ENCODE measurements around the gene PGAP2.

GRCh38 chr11:3796346-3796745 is 12.0 kb upstream of the PGAP2 start:
- no peak for TF ChIP-seq CTCF (IDR thresholded peaks at IDR 0.05)
- no peak for TF ChIP-seq POLR2A (IDR thresholded peaks at IDR 0.05)

Data from lower leg skin (tissue), 3 donors.